Body of pancreas (tissue), 4 donors: ENCODE data around the gene GPR31.
"Not testable (repeated sequence)": the region's sequence is repeated elsewhere in the genome, so short reads cannot be mapped to it uniquely, and the experiment has no call there.

Experiments used
- CTCF ChIP-seq, 7 experiments: fragments of 450-650 bp in 4 of 7; fragments of 200-600 bp in 3 of 7; sonication (generic) in 3 of 7; IDR thresholded peaks; one replicate each; pipeline ENCODE4 v1.5.1; 2016 to 2019; ENCODE audit warnings: antibody characterized with exemption in 7 of 7
- POLR2A ChIP-seq, 3 donors: fragments of 450-650 bp; IDR thresholded peaks; one replicate each; pipeline ENCODE4 v1.6.1; 2016; ENCODE audit warnings: antibody characterized with exemption in 3 of 3, mild to moderate bottlenecking in 2 of 3

GRCh38 chr6:167181351-167181750 lies 23.6 kb upstream of the GPR31 start:
- not testable (repeated sequence) for TF ChIP-seq POLR2A, CTCF (IDR thresholded peaks at IDR 0.05)
